D721Med (cell line): ENCODE results near the gene MGLL.
A peak's percentile ranks its signal among the peaks of the same experiment; 100 is the strongest.

Experiments
- DNase-seq: peaks from one replicate; pipeline ENCODE4 v3.0.0; 2011; ENCODE audit warnings: low spot score; ENCODE audit not compliant: insufficient read length
- FAIRE-seq: peaks from 2 replicates; lab custom pipeline; 2011; peaks lifted over from hg19 to GRCh38; lab: Jason Lieb, UNC
- CTCF ChIP-seq: IDR thresholded peaks from 2 replicates; pipeline ENCODE4 v1.5.1; 2012; ENCODE audit warnings: mild to moderate bottlenecking, control low read depth; ENCODE audit not compliant: insufficient read depth; ENCODE audit errors: missing control alignments

The MGLL gene

GRCh38 chr3:127796831-127797150 lies 25.5 kb downstream of the MGLL start:
- no peak for TF ChIP-seq CTCF
- FAIRE-seq (no peak), DNase-seq (no peak)

GRCh38 chr3:127796045-127796830 lies 26.1 kb downstream of the MGLL start:
- FAIRE-seq (no peak), DNase-seq (no peak)
- no peak for TF ChIP-seq CTCF

- no peak for FAIRE-seq
- no peak for TF ChIP-seq CTCF
- DNase-seq: no peak
These were observed 27.3 kb downstream of the MGLL start for GRCh38 chr3:127794972-127795371.

GRCh38 chr3:127794402-127794801 lies 27.9 kb downstream of the MGLL start:
- TF ChIP-seq CTCF: no peak
- no peak for FAIRE-seq
- no peak for DNase-seq

GRCh38 chr3:127792541-127793292 lies 29.6 kb downstream of the MGLL start:
- FAIRE-seq (no peak), DNase-seq (no peak)
- TF ChIP-seq CTCF: no peak

GRCh38 chr3:127791221-127791913 lies 30.9 kb downstream of the MGLL start:
- DNase-seq (no peak), FAIRE-seq (no peak)
- peak; percentile 1 for TF ChIP-seq CTCF
